Measurements from ENCODE around the gene TLL2. TPM values are rescaled to one million over a fixed set of nuclear protein-coding genes. Genes with fewer than 3 reads are reported as not detected.

TLL2 gene
- total RNA-seq, 1 donor from 2014 or later: 2.8 TPM

- no peak for TF ChIP-seq CTCF (IDR thresholded peaks at IDR 0.05; ENCODE audit: insufficient read depth, low read length, poor library complexity, severe bottlenecking)
- Histone ChIP-seq H3K36me3 (ENCODE audit: control insufficient read depth, insufficient read depth, low read length) (no peaks in the 10 kb centered on the region), H3K27me3 (ENCODE audit: control insufficient read depth, insufficient read depth, low read length) (no peaks in the 10 kb centered on the region), H3K4me3 (ENCODE audit: low read depth, low read length) (no peak overlapping the region)
- no peak for DNase-seq (ENCODE audit: low read depth)
Measured at GRCh38 chr10:96389785-96390184, 123.9 kb downstream of the TLL2 start.

- TF ChIP-seq CTCF (IDR thresholded peaks at IDR 0.05; ENCODE audit: insufficient read depth, low read length, poor library complexity, severe bottlenecking): no peak
- H3K27me3 ChIP-seq (ENCODE audit: control insufficient read depth, insufficient read depth, low read length): no peaks in the 10 kb centered on the region
- H3K4me3 ChIP-seq (ENCODE audit: low read depth, low read length): no peak overlapping the region
- no peak for DNase-seq (ENCODE audit: low read depth)
- no peaks in the 10 kb centered on the region for H3K36me3 ChIP-seq (ENCODE audit: control insufficient read depth, insufficient read depth, low read length)
Measured at GRCh38 chr10:96387601-96388000, 126.1 kb downstream of the TLL2 start.

- Histone ChIP-seq H3K27me3 (ENCODE audit: control insufficient read depth, insufficient read depth, low read length) (no peaks in the 10 kb centered on the region), H3K4me3 (ENCODE audit: low read depth, low read length) (no peak overlapping the region), H3K36me3 (ENCODE audit: control insufficient read depth, insufficient read depth, low read length) (no peaks in the 10 kb centered on the region)
- DNase-seq (ENCODE audit: low read depth): no peak
- TF ChIP-seq CTCF (IDR thresholded peaks at IDR 0.05; ENCODE audit: insufficient read depth, low read length, poor library complexity, severe bottlenecking): no peak
Measured at GRCh38 chr10:96387161-96387560, 126.6 kb downstream of the TLL2 start.

GRCh38 chr10:96384506-96384905 is 129.2 kb downstream of the TLL2 start:
- no peak for TF ChIP-seq CTCF (IDR thresholded peaks at IDR 0.05; ENCODE audit: insufficient read depth, low read length, poor library complexity, severe bottlenecking)
- Histone ChIP-seq H3K36me3 (ENCODE audit: control insufficient read depth, insufficient read depth, low read length) (no peaks in the 10 kb centered on the region), H3K27me3 (ENCODE audit: control insufficient read depth, insufficient read depth, low read length) (no peaks in the 10 kb centered on the region), H3K4me3 (ENCODE audit: low read depth, low read length) (no peak overlapping the region)
- no peak for DNase-seq (ENCODE audit: low read depth)

- no peaks in the 10 kb centered on the region for H3K36me3 ChIP-seq (ENCODE audit: control insufficient read depth, insufficient read depth, low read length)
- H3K27me3 ChIP-seq (ENCODE audit: control insufficient read depth, insufficient read depth, low read length): no peaks in the 10 kb centered on the region
- no peak for DNase-seq (ENCODE audit: low read depth)
- TF ChIP-seq CTCF (IDR thresholded peaks at IDR 0.05; ENCODE audit: insufficient read depth, low read length, poor library complexity, severe bottlenecking): no peak
- H3K4me3 ChIP-seq (ENCODE audit: low read depth, low read length): no peak overlapping the region
Measured at GRCh38 chr10:96380821-96381220, 132.9 kb downstream of the TLL2 start.

GRCh38 chr10:96379758-96380157 is 134.0 kb downstream of the TLL2 start:
- H3K4me3 ChIP-seq (ENCODE audit: low read depth, low read length): no peak overlapping the region
- no peaks in the 10 kb centered on the region for H3K27me3 ChIP-seq (ENCODE audit: control insufficient read depth, insufficient read depth, low read length)
- no peaks in the 10 kb centered on the region for H3K36me3 ChIP-seq (ENCODE audit: control insufficient read depth, insufficient read depth, low read length)
- no peak for DNase-seq (ENCODE audit: low read depth)
- no peak for TF ChIP-seq CTCF (IDR thresholded peaks at IDR 0.05; ENCODE audit: insufficient read depth, low read length, poor library complexity, severe bottlenecking)
